ENCODE data around the gene CBR1.
A peak's percentile ranks its signal among the peaks of the same experiment; 100 is the strongest.
"Not testable (repeated sequence)": the region's sequence is repeated elsewhere in the genome, so short reads cannot be mapped to it uniquely, and the experiment has no call there.

Gene CBR1

GRCh38 chr21:36079671-36080070 is 9.8 kb downstream of the CBR1 start:
- no peak for DNase-seq (ENCODE audit: low read depth in 2 of 2)

GRCh38 chr21:36080386-36080785 is 10.6 kb downstream of the CBR1 start:
- no peak for DNase-seq (ENCODE audit: low read depth in 2 of 2)

- DNase-seq (ENCODE audit: low read depth in 2 of 2) = no peak
Measured at GRCh38 chr21:36082237-36082664, 12.4 kb downstream of the CBR1 start.

- no peak for DNase-seq (ENCODE audit: low read depth in 2 of 2)
Measured at GRCh38 chr21:36087362-36088138, 17.7 kb downstream of the CBR1 start.

GRCh38 chr21:36089946-36090345 is 20.1 kb downstream of the CBR1 start:
- DNase-seq (ENCODE audit: low read depth in 2 of 2) = no peak

- DNase-seq (ENCODE audit: low read depth in 2 of 2) = no peak
Measured at GRCh38 chr21:36092681-36093080, 22.9 kb downstream of the CBR1 start.

- no peak for DNase-seq (ENCODE audit: low read depth in 2 of 2)
Measured at GRCh38 chr21:36093512-36093911, 23.7 kb downstream of the CBR1 start.

- no peak for DNase-seq (ENCODE audit: low read depth in 2 of 2)
Measured at GRCh38 chr21:36096398-36097290, 26.8 kb downstream of the CBR1 start.

- DNase-seq (ENCODE audit: low read depth in 2 of 2) = no peak
Measured at GRCh38 chr21:36097427-36098181, 27.8 kb downstream of the CBR1 start.

GRCh38 chr21:36098182-36098532 is 28.3 kb downstream of the CBR1 start:
- no peak for DNase-seq (ENCODE audit: low read depth in 2 of 2)

- no peak for DNase-seq (ENCODE audit: low read depth in 2 of 2)
Measured at GRCh38 chr21:36099000-36099399, 29.2 kb downstream of the CBR1 start.

GRCh38 chr21:36099695-36100211 is 29.9 kb downstream of the CBR1 start:
- DNase-seq (ENCODE audit: low read depth in 2 of 2) = not testable (repeated sequence)

- no peak for DNase-seq (ENCODE audit: low read depth in 2 of 2)
Measured at GRCh38 chr21:36100971-36101641, 31.3 kb downstream of the CBR1 start.

GRCh38 chr21:36103434-36103833 is 33.6 kb downstream of the CBR1 start:
- DNase-seq (ENCODE audit: low read depth in 2 of 2) = no peak

GRCh38 chr21:36104317-36105300 is 34.8 kb downstream of the CBR1 start:
- DNase-seq (ENCODE audit: low read depth in 2 of 2) = peak; percentile 33 to 46

GRCh38 chr21:36105327-36105842 is 35.6 kb downstream of the CBR1 start:
- DNase-seq (ENCODE audit: low read depth in 2 of 2) = no peak

- no peak for DNase-seq (ENCODE audit: low read depth in 2 of 2)
Measured at GRCh38 chr21:36109868-36110267, 40.0 kb downstream of the CBR1 start.

GRCh38 chr21:36111238-36111637 is 41.4 kb downstream of the CBR1 start:
- no peak for DNase-seq (ENCODE audit: low read depth in 2 of 2)

GRCh38 chr21:36113647-36114428 is 44.0 kb downstream of the CBR1 start:
- peak in 1 of 2 donors; percentile 36 for DNase-seq (ENCODE audit: low read depth in 2 of 2)

Measured in activated CD4-positive, alpha-beta T cell treated with anti-CD3 and anti-CD28 coated beads for 24 hours (primary cell).